ENCODE measurements around the gene SDC3.

Gene SDC3

GRCh38 chr1:30823627-30823968 is 85.0 kb downstream of the SDC3 start:
- TF ChIP-seq TCF12 (IDR thresholded peaks at IDR 0.05; ENCODE audit: low read depth) (no peak), REST (IDR thresholded peaks at IDR 0.05; ENCODE audit: low read depth) (no peak), CEBPB (IDR thresholded peaks at IDR 0.05) (no peak), RAD21 (IDR thresholded peaks at IDR 0.05; ENCODE audit: low read depth) (no peak), EP300 (IDR thresholded peaks at IDR 0.05; ENCODE audit: borderline replicate concordance) (no peak), CREB1 (IDR thresholded peaks at IDR 0.05; ENCODE audit: low read depth) (no peak), TEAD4 (IDR thresholded peaks at IDR 0.05) (no peak), ZBTB7A (IDR thresholded peaks at IDR 0.05; ENCODE audit: low read depth) (no peak), YY1 (IDR thresholded peaks at IDR 0.05; ENCODE audit: low read depth) (no peak), TAF1 (IDR thresholded peaks at IDR 0.05; ENCODE audit: low read depth) (no peak), FOXM1 (IDR thresholded peaks at IDR 0.05; ENCODE audit: borderline replicate concordance, low read depth) (no peak)

GRCh38 chr1:30822966-30823581 is 85.5 kb downstream of the SDC3 start:
- TF ChIP-seq ZBTB7A (IDR thresholded peaks at IDR 0.05; ENCODE audit: low read depth) (no peak), EP300 (IDR thresholded peaks at IDR 0.05; ENCODE audit: borderline replicate concordance) (no peak), CREB1 (IDR thresholded peaks at IDR 0.05; ENCODE audit: low read depth) (no peak), FOXM1 (IDR thresholded peaks at IDR 0.05; ENCODE audit: borderline replicate concordance, low read depth) (no peak), USF1 (IDR thresholded peaks at IDR 0.05) (no peak)

GRCh38 chr1:30822006-30822405 is 86.6 kb downstream of the SDC3 start:
- TF ChIP-seq USF1 (IDR thresholded peaks at IDR 0.05) (no peak), CEBPB (IDR thresholded peaks at IDR 0.05) (no peak)

GRCh38 chr1:30820299-30820698 is 88.3 kb downstream of the SDC3 start:
- TF ChIP-seq USF1 (IDR thresholded peaks at IDR 0.05): no peak

Measured in Ishikawa (cell line).